OCI-LY7 (cell line): ENCODE measurements around the gene TNS3. TPM values are rescaled to one million over a fixed set of nuclear protein-coding genes. Genes with fewer than 3 reads are reported as not detected.

Source experiments
- BruUV-seq: library from RNA; stranded (reverse); fragments of 400-500 nt; replicated peaks from 2 replicates; lab custom pipeline; 2021; lab: Mats Ljungman, UMichigan
- CTCF ChIA-PET: fragments of 300-600 bp; sonication (Branson Sonifier 250); formaldehyde crosslinking; loops from one replicate; lab custom pipeline; 2022; ENCODE audit warnings: antibody characterized with exemption; ENCODE audit not compliant: unreplicated experiment; lab: Charles Lee
- POLR2A ChIA-PET: fragments of 300-600 bp; sonication (Branson Sonifier 250); formaldehyde crosslinking; loops from one replicate; lab custom pipeline; 2022; ENCODE audit warnings: antibody characterized with exemption; lab: Charles Lee
- DNase-seq: peaks from one replicate; pipeline ENCODE4 v3.0.0-alpha.2; 2015; ENCODE audit warnings: low spot score
- H2AFZ ChIP-seq: fragments of 200-600 bp; sonication (generic), shearing (Covaris generic); 2 replicates; pipeline ENCODE4 v1.6.1; 2014; ENCODE audit warnings: mild to moderate bottlenecking, antibody characterized with exemption, low read length, moderate library complexity
- H3K27ac ChIP-seq: fragments of 200-600 bp; sonication (generic); 2 replicates; pipeline ENCODE4 v1.5.1; 2014; ENCODE audit warnings: mixed run types, low read depth, mild to moderate bottlenecking, moderate library complexity, low read length, inconsistent platforms; ENCODE audit not compliant: poor library complexity, severe bottlenecking
- H3K36me3 ChIP-seq: fragments of 200-600 bp; sonication (generic); 2 replicates; pipeline ENCODE4 v1.6.1; 2014; ENCODE audit warnings: mild to moderate bottlenecking, antibody characterized with exemption, low read length, moderate library complexity, mixed read lengths; ENCODE audit not compliant: insufficient read depth
- H3K4me1 ChIP-seq: fragments of 200-600 bp; sonication (generic); 2 replicates; pipeline ENCODE4 v1.5.1; 2014; ENCODE audit warnings: mild to moderate bottlenecking, low read length; ENCODE audit not compliant: insufficient read depth, poor library complexity, severe bottlenecking
- H3K4me2 ChIP-seq: fragments of 200-600 bp; sonication (generic); 2 replicates; pipeline ENCODE4 v1.6.1; 2014; ENCODE audit warnings: mild to moderate bottlenecking, low read length
- H3K4me3 ChIP-seq: fragments of 200-600 bp; sonication (generic); 2 replicates; pipeline ENCODE4 v1.5.1; 2014; ENCODE audit warnings: mild to moderate bottlenecking, low read depth, low read length; ENCODE audit not compliant: poor library complexity, severe bottlenecking
- H3K79me2 ChIP-seq: fragments of 200-600 bp; sonication (generic); 2 replicates; pipeline ENCODE4 v1.6.1; 2016; ENCODE audit warnings: low read depth, mild to moderate bottlenecking, low read length, moderate library complexity, mixed read lengths; ENCODE audit not compliant: insufficient read depth
- H3K9me2 ChIP-seq: fragments of 200-600 bp; sonication (generic); 2 replicates; pipeline ENCODE4 v1.6.1; 2016; ENCODE audit warnings: mild to moderate bottlenecking, low read length, mixed read lengths; ENCODE audit not compliant: insufficient read depth
- H3K9me3 ChIP-seq: fragments of 200-600 bp; sonication (generic); 2 replicates; pipeline ENCODE4 v1.6.1; 2014; ENCODE audit warnings: mild to moderate bottlenecking, mixed run types, low read length, mixed read lengths
- H4K20me1 ChIP-seq: fragments of 200-600 bp; sonication (generic); 2 replicates; pipeline ENCODE4 v1.6.1; 2014; ENCODE audit warnings: mild to moderate bottlenecking, antibody characterized with exemption, low read length, moderate library complexity, mixed read lengths; ENCODE audit not compliant: insufficient read depth
- EZH2phosphoT487 ChIP-seq: fragments of 200-600 bp; sonication (generic); IDR thresholded peaks from 2 replicates; pipeline ENCODE4 v1.6.1; 2018; ENCODE audit warnings: low read depth, borderline replicate concordance, mild to moderate bottlenecking, mixed run types, antibody characterized with exemption, low read length, moderate library complexity, mixed read lengths
- intact Hi-C: fragments of 100-400 bp; cut with micrococcal nuclease; formaldehyde crosslinking; loops from one replicate; pipeline ENCODE4 v1.10.0; 2022; ENCODE audit not compliant: unreplicated experiment
- total RNA-seq, 2 experiments: library from RNA; depleted of rRNA in 1 of 2; stranded (reverse); fragments of >200 nt in 1 of 2; shearing (Covaris generic) in 1 of 2; gene quantifications; 2 replicates each; pipeline ENCODE4 v1.2.3, GENCODE V29; 2014 to 2022
- TF ChIP-seq, protein P1 (sequence below): fragments of 200-600 bp; sonication (generic); conservative IDR thresholded peaks from 2 replicates; pipeline ENCODE4 v1.5.1; 2014; ENCODE audit warnings: mild to moderate bottlenecking, antibody characterized with exemption, low read length, moderate library complexity, mixed read lengths

The TNS3 gene
- total RNA-seq, 2 experiments from 2014 or later, result 9.5 to 42.1 TPM

DNA sequence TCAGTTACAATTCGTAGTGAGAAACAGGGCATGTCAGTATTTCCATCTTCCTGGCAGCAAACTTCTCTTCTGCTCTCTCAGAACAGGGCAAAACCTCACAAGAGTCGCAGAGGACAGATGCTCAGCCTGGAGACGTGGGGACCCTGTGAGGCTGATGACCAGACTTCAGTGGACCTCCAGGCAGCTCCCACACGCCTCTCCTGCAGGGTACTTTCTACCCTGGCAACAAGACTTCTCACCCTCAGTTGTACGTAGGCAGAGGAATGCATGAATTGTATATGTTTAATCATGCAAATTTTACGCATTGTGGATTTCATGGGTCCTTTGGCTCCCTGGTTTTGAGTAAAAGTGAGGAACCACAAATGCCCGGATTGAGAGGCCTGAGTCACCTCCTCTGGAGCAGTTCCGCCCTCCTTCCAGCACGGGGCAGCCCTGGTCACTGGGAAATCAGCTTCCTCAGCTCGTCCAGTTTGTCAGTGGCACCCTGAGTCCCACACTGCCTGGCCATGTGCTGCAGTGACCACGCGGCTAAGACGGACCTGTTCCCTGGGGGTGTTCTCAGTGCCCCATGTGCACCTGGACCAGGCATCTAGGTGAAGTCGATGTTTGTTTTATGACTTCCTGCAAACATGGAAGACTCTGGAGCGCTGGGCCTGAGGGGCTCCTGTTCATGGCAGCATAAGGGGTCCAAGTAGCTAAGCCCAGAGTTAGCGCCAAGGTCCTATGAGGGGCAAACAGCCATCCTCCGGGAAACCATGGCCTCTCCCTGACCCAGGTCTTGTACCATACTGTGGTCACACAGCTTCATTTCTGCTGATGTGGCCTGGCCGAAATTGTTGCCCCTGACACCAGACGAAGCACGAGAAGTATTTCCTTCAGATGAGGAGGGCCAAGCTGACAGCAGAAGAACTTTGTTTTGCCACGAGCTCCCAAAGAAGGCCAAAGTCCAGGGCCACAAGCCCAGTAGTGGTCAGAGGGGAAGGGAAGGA lies 165.1 kb downstream of the TNS3 start:
- no peak overlapping the region for H3K27ac ChIP-seq
- H3K36me3 ChIP-seq, result no peaks in the 10 kb centered on the region; the same call in 1 of the 2 replicates
- ChIA-PET CTCF (no interaction called here), POLR2A (no interaction called here)
- no peaks in the 10 kb centered on the region for H3K9me2 ChIP-seq
- H3K4me3 ChIP-seq, result no peak overlapping the region
- TF ChIP-seq EZH2phosphoT487, result no peak
- TF ChIP-seq, protein P1, sequence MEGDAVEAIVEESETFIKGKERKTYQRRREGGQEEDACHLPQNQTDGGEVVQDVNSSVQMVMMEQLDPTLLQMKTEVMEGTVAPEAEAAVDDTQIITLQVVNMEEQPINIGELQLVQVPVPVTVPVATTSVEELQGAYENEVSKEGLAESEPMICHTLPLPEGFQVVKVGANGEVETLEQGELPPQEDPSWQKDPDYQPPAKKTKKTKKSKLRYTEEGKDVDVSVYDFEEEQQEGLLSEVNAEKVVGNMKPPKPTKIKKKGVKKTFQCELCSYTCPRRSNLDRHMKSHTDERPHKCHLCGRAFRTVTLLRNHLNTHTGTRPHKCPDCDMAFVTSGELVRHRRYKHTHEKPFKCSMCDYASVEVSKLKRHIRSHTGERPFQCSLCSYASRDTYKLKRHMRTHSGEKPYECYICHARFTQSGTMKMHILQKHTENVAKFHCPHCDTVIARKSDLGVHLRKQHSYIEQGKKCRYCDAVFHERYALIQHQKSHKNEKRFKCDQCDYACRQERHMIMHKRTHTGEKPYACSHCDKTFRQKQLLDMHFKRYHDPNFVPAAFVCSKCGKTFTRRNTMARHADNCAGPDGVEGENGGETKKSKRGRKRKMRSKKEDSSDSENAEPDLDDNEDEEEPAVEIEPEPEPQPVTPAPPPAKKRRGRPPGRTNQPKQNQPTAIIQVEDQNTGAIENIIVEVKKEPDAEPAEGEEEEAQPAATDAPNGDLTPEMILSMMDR, result no peak
- H3K9me3 ChIP-seq, result no peaks in the 10 kb centered on the region
- no peak for DNase-seq
- no peak overlapping the region for H3K4me2 ChIP-seq
- intact Hi-C loops, result no loop called here
- H3K4me1 ChIP-seq, result no peaks in the 10 kb centered on the region
- BruUV-seq, result no TSS peak
- H3K79me2 ChIP-seq, result no peaks in the 10 kb centered on the region
- H2AFZ ChIP-seq, result no peak overlapping the region
- no peaks in the 10 kb centered on the region for H4K20me1 ChIP-seq

DNA sequence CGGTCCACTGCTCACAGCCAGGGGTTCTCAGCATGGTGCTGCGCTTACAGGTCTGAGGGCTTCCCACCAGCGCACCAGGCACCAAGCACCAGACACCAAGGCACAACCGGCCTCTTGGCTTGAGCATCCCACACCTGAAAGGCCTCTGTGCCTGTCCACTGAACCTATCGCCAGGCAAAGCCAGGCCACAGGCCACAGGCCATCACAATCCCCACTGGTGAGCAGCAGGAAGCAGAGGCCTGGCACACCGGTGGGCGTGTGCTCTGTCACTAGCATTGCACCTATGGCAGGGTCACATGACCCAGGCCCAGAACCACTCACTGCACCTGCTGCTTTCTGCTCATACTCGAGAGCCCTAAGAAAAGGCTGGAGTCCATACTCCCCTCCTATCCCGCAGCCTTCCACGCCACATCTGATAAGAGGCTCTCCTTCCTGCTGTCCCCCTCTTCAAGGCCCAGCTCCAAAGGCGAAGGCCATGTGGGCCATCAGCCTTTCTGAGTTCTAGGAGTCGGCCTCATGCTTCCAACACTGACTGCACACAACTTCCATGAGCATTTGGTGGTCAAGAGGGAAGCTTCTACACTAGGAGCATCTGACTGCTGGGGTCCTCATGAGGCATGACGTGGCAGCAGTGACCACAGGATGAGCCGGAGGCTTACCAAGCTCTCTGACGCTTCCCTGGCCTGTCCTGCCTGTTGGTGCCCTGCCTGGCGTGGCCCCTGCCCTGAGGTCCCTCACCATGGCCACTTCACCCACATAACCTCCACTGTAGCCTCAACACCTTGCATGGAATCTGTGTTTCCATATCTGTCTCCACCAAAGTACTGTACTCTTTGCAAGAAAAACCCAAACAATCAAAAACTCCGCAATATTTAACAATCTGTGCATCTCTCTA lies 166.3 kb downstream of the TNS3 start:
- H2AFZ ChIP-seq, result no peak overlapping the region
- TF ChIP-seq, protein P1, result no peak
- no peak for TF ChIP-seq EZH2phosphoT487
- no peak overlapping the region for H3K4me3 ChIP-seq
- ChIA-PET POLR2A (no interaction called here), CTCF (no interaction called here)
- DNase-seq, result no peak
- H3K79me2 ChIP-seq, result no peaks in the 10 kb centered on the region
- no peaks in the 10 kb centered on the region for H3K9me2 ChIP-seq
- intact Hi-C loops, result no loop called here
- H4K20me1 ChIP-seq, result no peaks in the 10 kb centered on the region
- H3K36me3 ChIP-seq, result no peaks in the 10 kb centered on the region; the same call in 1 of the 2 replicates
- no TSS peak for BruUV-seq
- H3K4me2 ChIP-seq, result no peak overlapping the region
- no peaks in the 10 kb centered on the region for H3K9me3 ChIP-seq
- H3K4me1 ChIP-seq, result no peaks in the 10 kb centered on the region
- no peak overlapping the region for H3K27ac ChIP-seq
